CD14-positive monocyte (primary cell): ENCODE results near the gene LIPE. TPM values are rescaled to one million over a fixed set of nuclear protein-coding genes. Genes with fewer than 3 reads are reported as not detected.
A peak's percentile ranks its signal among the peaks of the same experiment; 100 is the strongest.

ENCODE experiments used
- DNase-seq, 3 donors: peaks; one replicate each; pipeline ENCODE4 v3.0.0-alpha.2; 2011 to 2022
- H2AFZ ChIP-seq: 2 replicates; pipeline ENCODE4 v1.6.0; 2012; ENCODE audit warnings: mild to moderate bottlenecking, low read depth, low read length, inconsistent platforms; ENCODE audit not compliant: insufficient read depth, poor library complexity, severe bottlenecking
- H3K27ac ChIP-seq, 2 donors: 1 replicate in 1 of 2; 2 replicates in 1 of 2; pipeline ENCODE4 v1.5.1; 2012 to 2013; ENCODE audit warnings: low read length in 2 of 2, control low read depth in 1 of 2, inconsistent platforms in 1 of 2, low read depth in 1 of 2, mild to moderate bottlenecking in 1 of 2
- H3K27me3 ChIP-seq, 2 donors: one replicate each; pipeline versions ENCODE4 v1.6.0 to v1.6.1; 2011 to 2013; ENCODE audit warnings: low read length in 2 of 2; ENCODE audit not compliant: control insufficient read depth in 2 of 2, insufficient read depth in 2 of 2
- H3K36me3 ChIP-seq, 2 donors: replicated peaks in 1 of 2; 1 replicate in 1 of 2; 2 replicates in 1 of 2; pipeline versions ENCODE4 v1.5.1 to v1.6.1; 2012 to 2013; ENCODE audit warnings: low read length in 2 of 2, control low read depth in 1 of 2, inconsistent platforms in 1 of 2, mild to moderate bottlenecking in 1 of 2; ENCODE audit not compliant: insufficient read depth in 2 of 2, control insufficient read depth in 1 of 2
- H3K4me1 ChIP-seq, 2 donors: 1 replicate in 1 of 2; 2 replicates in 1 of 2; pipeline versions ENCODE4 v1.5.1 to v1.6.1; 2012 to 2013; ENCODE audit warnings: low read length in 2 of 2, control low read depth in 1 of 2, inconsistent platforms in 1 of 2, mild to moderate bottlenecking in 1 of 2, moderate library complexity in 1 of 2; ENCODE audit not compliant: insufficient read depth in 2 of 2, control insufficient read depth in 1 of 2
- H3K4me2 ChIP-seq: replicated peaks from 2 replicates; pipeline ENCODE3; 2012; ENCODE audit warnings: low read length, moderate library complexity, mild to moderate bottlenecking; ENCODE audit not compliant: poor library complexity, severe bottlenecking; ENCODE audit errors: extremely low read depth
- H3K4me3 ChIP-seq, 3 experiments: fragments of 200-600 bp in 1 of 3; sonication (generic) in 1 of 3; replicated peaks in 1 of 3; 1 replicate in 2 of 3; 2 replicates in 1 of 3; pipeline ENCODE4 v1.5.1; 2011 to 2013; ENCODE audit warnings: low read length in 3 of 3, mild to moderate bottlenecking in 3 of 3, control low read depth in 2 of 3, low read depth in 2 of 3, inconsistent platforms in 1 of 3, moderate library complexity in 1 of 3
- H3K79me2 ChIP-seq: 2 replicates; pipeline ENCODE4 v1.6.0; 2012; ENCODE audit warnings: mild to moderate bottlenecking, control low read depth, inconsistent platforms, low read length, moderate library complexity; ENCODE audit not compliant: insufficient read depth
- H3K9ac ChIP-seq: 2 replicates; pipeline ENCODE4 v1.6.0; 2017; ENCODE audit warnings: low read length, mild to moderate bottlenecking; ENCODE audit not compliant: insufficient read depth, poor library complexity, severe bottlenecking
- H3K9me3 ChIP-seq, 2 donors: replicated peaks in 1 of 2; 1 replicate in 1 of 2; 2 replicates in 1 of 2; pipeline versions ENCODE4 v1.5.1 to v1.6.1; 2012 to 2013; ENCODE audit warnings: low read length in 2 of 2, control low read depth in 1 of 2; ENCODE audit not compliant: control insufficient read depth in 1 of 2, insufficient read depth in 1 of 2
- H4K20me1 ChIP-seq: 2 replicates; pipeline ENCODE4 v1.6.0; 2012; ENCODE audit warnings: mild to moderate bottlenecking, low read length, control low read depth, moderate library complexity; ENCODE audit not compliant: insufficient read depth
- H3K27ac Mint-ChIP-seq, 7 donors: one replicate each; pipeline ENCODE4 v1.8.0; 2020; ENCODE audit warnings: mild to moderate bottlenecking in 7 of 7, mixed read lengths in 7 of 7, moderate library complexity in 6 of 7, inconsistent platforms in 2 of 7
- H3K27me3 Mint-ChIP-seq, 3 donors: one replicate each; pipeline ENCODE4 v1.8.0; 2021 to 2022; ENCODE audit warnings: low read depth in 3 of 3, mild to moderate bottlenecking in 3 of 3, mixed read lengths in 3 of 3, moderate library complexity in 3 of 3, inconsistent platforms in 1 of 3
- H3K36me3 Mint-ChIP-seq, 2 donors: one replicate each; pipeline ENCODE4 v1.8.0; 2020; ENCODE audit warnings: mixed read lengths in 2 of 2, inconsistent platforms in 1 of 2, mild to moderate bottlenecking in 1 of 2
- H3K4me1 Mint-ChIP-seq: one replicate; pipeline ENCODE4 v1.8.0; 2020; ENCODE audit warnings: mild to moderate bottlenecking, mixed read lengths
- H3K4me3 Mint-ChIP-seq, 2 donors: one replicate each; pipeline ENCODE4 v1.8.0; 2020; ENCODE audit warnings: mild to moderate bottlenecking in 2 of 2, mixed read lengths in 2 of 2, moderate library complexity in 1 of 2
- H3K9me3 Mint-ChIP-seq, 7 donors: one replicate each; pipeline ENCODE4 v1.8.0; 2020 to 2022; ENCODE audit warnings: mixed read lengths in 7 of 7, mild to moderate bottlenecking in 6 of 7, moderate library complexity in 6 of 7, inconsistent platforms in 2 of 7
- CTCF ChIP-seq: fragments of 200-600 bp; IDR thresholded peaks from one replicate; pipeline ENCODE4 v1.8.0; 2022; ENCODE audit warnings: antibody characterized with exemption, mild to moderate bottlenecking
- WGBS: methylation state at CpG from one replicate; pipeline ENCODE4 v1.1.5; 2013; ENCODE audit warnings: missing lambda C conversion rate; ENCODE audit not compliant: insufficient coverage; 5-methylcytosine and 5-hydroxymethylcytosine counted together
- intact Hi-C, 2 donors: fragments of 100-400 bp; cut with micrococcal nuclease; formaldehyde crosslinking; loops; one replicate each; pipeline versions ENCODE4 v1.15.0 to v1.15.1; 2023
- polyA plus RNA-seq, 3 donors: library from polyadenylated mRNA; depleted of rRNA in 1 of 3; unstranded in 2 of 3; stranded (reverse) in 1 of 3; fragments of 300-500 nt in 2 of 3; fragments of >200 nt in 1 of 3; fragmentation: Illumina TruSeq in 2 of 3; gene quantifications; 1 replicate in 2 of 3; 2 replicates in 1 of 3; pipeline ENCODE4 v1.2.3, GENCODE V29; 2012 to 2021

Gene LIPE
- polyA plus RNA-seq, 3 donors, result 0.31 TPM; not detected in 2

- TF ChIP-seq CTCF, result no peak
- Mint-ChIP-seq H3K27ac (peak overlapping the region in 3 of 7 donors; percentile 15 to 70 (median 38)), H3K4me3 (peak overlapping the region; percentile 66 to 87), H3K9me3 (peaks cover 0 to 4% (median 0%) of the 10 kb centered on the region in 7 donors), H3K4me1 (peaks cover 13% of the 10 kb centered on the region), H3K36me3 (peaks cover 5 to 9% of the 10 kb centered on the region in 2 donors), H3K27me3 (peaks cover 0 to 2% (median 0%) of the 10 kb centered on the region in 3 donors)
- Histone ChIP-seq H3K36me3 (peaks cover 0 to under 1% of the 10 kb centered on the region in 2 donors), H3K9ac (peak overlapping the region; percentile 42), H3K79me2 (no peaks in the 10 kb centered on the region), H3K4me3 (peak overlapping the region in 2 of 3 experiments; percentile 9 to 64), H3K4me2 (peak overlapping the region; percentile 51), H3K27ac (peak overlapping the region in 1 of 2 donors; percentile 37), H3K9me3 (no peaks in the 10 kb centered on the region), H3K27me3 (no peaks in the 10 kb centered on the region), H3K4me1 (peaks cover 12 to 13% of the 10 kb centered on the region in 2 donors), H4K20me1 (no peaks in the 10 kb centered on the region), H2AFZ (peak overlapping the region; percentile 75)
- intact Hi-C loops, result no loop called here
- peak; percentile 21 to 40 (median 36) for DNase-seq
- 100% methylated on average over 1 of the region's 12 CpGs for WGBS
Observed at GRCh38 chr19:42370626-42371175, 56.5 kb downstream of the LIPE start.

- Histone ChIP-seq H3K27me3 (no peaks in the 10 kb centered on the region), H3K4me1 (peaks cover 12 to 13% of the 10 kb centered on the region in 2 donors), H3K36me3 (no peaks in the 10 kb centered on the region), H3K9ac (peak overlapping the region; percentile 42), H3K4me3 (peak overlapping the region in 2 of 3 experiments; percentile 9 to 64), H3K79me2 (no peaks in the 10 kb centered on the region), H3K27ac (peak overlapping the region in 1 of 2 donors; percentile 37), H2AFZ (peak overlapping the region; percentile 75), H3K4me2 (peak overlapping the region; percentile 51), H3K9me3 (no peaks in the 10 kb centered on the region), H4K20me1 (no peaks in the 10 kb centered on the region)
- Mint-ChIP-seq H3K27me3 (peaks cover 0 to under 1% (median 0%) of the 10 kb centered on the region in 3 donors), H3K4me1 (peaks cover 13% of the 10 kb centered on the region), H3K4me3 (peak overlapping the region; percentile 66 to 87), H3K9me3 (peaks cover 0 to 4% (median 0%) of the 10 kb centered on the region in 7 donors), H3K36me3 (peaks cover 5 to 6% of the 10 kb centered on the region in 2 donors), H3K27ac (peak overlapping the region in 4 of 7 donors; percentile 15 to 74 (median 58))
- intact Hi-C loops, result no loop called here
- WGBS, result 75% methylated on average over 9 of the region's 9 CpGs
- DNase-seq, result no peak
- TF ChIP-seq CTCF, result no peak
Observed at GRCh38 chr19:42370068-42370520, 57.1 kb downstream of the LIPE start.
